B cell (primary cell): ENCODE data around the gene OLIG2. TPM values are rescaled to one million over a fixed set of nuclear protein-coding genes. Genes with fewer than 3 reads are reported as not detected.

Experiments
- ATAC-seq: fragments of 200-7000 bp; cut with Tn5 transposase; one replicate; pipeline ENCODE4 v1.10.0; 2021; ENCODE audit warnings: low read depth, mild to moderate bottlenecking, moderate number of reproducible peaks, moderate library complexity
- CTCF ChIA-PET: fragments of 350-600 bp; sonication (Branson Sonifier 250); formaldehyde crosslinking; loops from one replicate; lab custom pipeline; 2021; ENCODE audit warnings: antibody characterized with exemption, inconsistent platforms; lab: Charles Lee
- POLR2A ChIA-PET: fragments of 350-600 bp; sonication (Branson Sonifier 250); formaldehyde crosslinking; loops from one replicate; lab custom pipeline; 2021; ENCODE audit warnings: antibody characterized with exemption; lab: Charles Lee
- DNase-seq: peaks from one replicate; pipeline ENCODE4 v3.0.0; 2013
- H2AFZ ChIP-seq: 2 replicates; pipeline ENCODE4 v1.6.1; 2012; ENCODE audit warnings: mild to moderate bottlenecking, low read depth, low read length; ENCODE audit not compliant: insufficient read depth, poor library complexity, severe bottlenecking
- H3K27ac ChIP-seq, 2 donors: 1 replicate in 1 of 2; 2 replicates in 1 of 2; pipeline ENCODE4 v1.5.1; 2012 to 2013; ENCODE audit warnings: low read length in 2 of 2, mild to moderate bottlenecking in 2 of 2, moderate library complexity in 1 of 2
- H3K27me3 ChIP-seq, 4 experiments: fragments of 200-600 bp in 1 of 4; sonication (generic) in 1 of 4; replicated peaks in 1 of 4; 1 replicate in 2 of 4; 2 replicates in 2 of 4; pipeline versions ENCODE4 v1.6.1 to v1.7.0; 2013 to 2016; ENCODE audit warnings: low read length in 3 of 4, mild to moderate bottlenecking in 2 of 4, mixed read lengths in 1 of 4, moderate library complexity in 1 of 4; ENCODE audit not compliant: insufficient read depth in 4 of 4, control insufficient read depth in 3 of 4; ENCODE audit errors: control extremely low read depth in 1 of 4
- H3K36me3 ChIP-seq, 2 experiments: replicated peaks in 1 of 2; 1 replicate in 1 of 2; 2 replicates in 1 of 2; pipeline versions ENCODE4 v1.6.1 to v1.7.1; 2013; ENCODE audit warnings: low read length in 1 of 2; ENCODE audit not compliant: insufficient read depth in 2 of 2, control insufficient read depth in 1 of 2; ENCODE audit errors: control extremely low read depth in 1 of 2, extremely low read depth in 1 of 2
- H3K4me1 ChIP-seq, 2 donors: fragments of 200-600 bp in 1 of 2; sonication (generic) in 1 of 2; 1 replicate in 1 of 2; 2 replicates in 1 of 2; pipeline versions ENCODE4 v1.5.1 to v1.6.1; 2013 to 2017; ENCODE audit warnings: low read length in 2 of 2; ENCODE audit not compliant: control insufficient read depth in 2 of 2, insufficient read depth in 2 of 2
- H3K4me2 ChIP-seq: replicated peaks from 2 replicates; pipeline ENCODE3; 2012; ENCODE audit warnings: mild to moderate bottlenecking, low read depth, low read length; ENCODE audit not compliant: poor library complexity, severe bottlenecking
- H3K4me3 ChIP-seq, 5 experiments: fragments of 200-600 bp in 1 of 5; sonication (generic) in 1 of 5; 1 replicate in 3 of 5; 2 replicates in 2 of 5; pipeline versions ENCODE4 v1.5.1 to v1.7.0; 2011 to 2016; ENCODE audit warnings: low read length in 4 of 5, mild to moderate bottlenecking in 4 of 5, low read depth in 2 of 5, control low read depth in 1 of 5, moderate library complexity in 1 of 5; ENCODE audit not compliant: insufficient read depth in 1 of 5; ENCODE audit errors: control extremely low read depth in 1 of 5, extremely low read depth in 1 of 5
- H3K79me2 ChIP-seq: fragments of 200-600 bp; sonication (generic); one replicate; pipeline ENCODE4 v1.6.0; 2016; ENCODE audit warnings: low read length; ENCODE audit not compliant: control insufficient read depth, insufficient read depth
- H3K9ac ChIP-seq: fragments of 200-600 bp; sonication (generic); 2 replicates; pipeline ENCODE4 v1.6.1; 2017; ENCODE audit warnings: mild to moderate bottlenecking, low read length, moderate library complexity
- H3K9me3 ChIP-seq, 3 donors: one replicate each; pipeline versions ENCODE4 v1.6.1 to v1.7.1; 2013; ENCODE audit warnings: low read length in 2 of 3; ENCODE audit not compliant: control insufficient read depth in 2 of 3, insufficient read depth in 1 of 3; ENCODE audit errors: control extremely low read depth in 1 of 3
- H4K20me1 ChIP-seq: 2 replicates; pipeline ENCODE4 v1.6.0; 2012; ENCODE audit warnings: mild to moderate bottlenecking, low read length; ENCODE audit not compliant: insufficient read depth, control insufficient read depth, poor library complexity, severe bottlenecking
- H3K27ac Mint-ChIP-seq: one replicate; pipeline ENCODE4 v1.8.0; 2021; ENCODE audit warnings: mixed read lengths
- H3K27me3 Mint-ChIP-seq: one replicate; pipeline ENCODE4 v1.8.0; 2021; ENCODE audit warnings: mixed read lengths
- H3K4me1 Mint-ChIP-seq: one replicate; pipeline ENCODE4 v1.8.0; 2021; ENCODE audit warnings: mixed read lengths
- H3K4me3 Mint-ChIP-seq: one replicate; pipeline ENCODE4 v1.8.0; 2021; ENCODE audit warnings: mixed read lengths
- H3K9me3 Mint-ChIP-seq: one replicate; pipeline ENCODE4 v1.8.0; 2022; ENCODE audit warnings: mixed read lengths; ENCODE audit not compliant: insufficient read depth
- CTCF ChIP-seq: fragments of 200-600 bp; IDR thresholded peaks from one replicate; pipeline ENCODE4 v1.8.0; 2022; ENCODE audit warnings: antibody characterized with exemption, mild to moderate bottlenecking
- EZH2 ChIP-seq: IDR thresholded peaks from 2 replicates; pipeline ENCODE4 v1.6.1; 2012; ENCODE audit warnings: borderline replicate concordance, low read depth, mild to moderate bottlenecking, moderate library complexity, low read length; ENCODE audit not compliant: insufficient read depth, poor library complexity, severe bottlenecking
- whole genome bisulfite sequencing: methylation state at CpG from one replicate; pipeline ENCODE4 v1.1.5; 2013; ENCODE audit warnings: missing lambda C conversion rate; ENCODE audit not compliant: insufficient coverage; 5-methylcytosine and 5-hydroxymethylcytosine counted together
- intact Hi-C: fragments of 100-400 bp; cut with micrococcal nuclease; formaldehyde crosslinking; loops from one replicate; pipeline ENCODE4 v1.10.0; 2022
- polyA plus RNA-seq: library from polyadenylated mRNA; depleted of rRNA; stranded (reverse); fragments of >200 nt; gene quantifications from 2 replicates; pipeline ENCODE4 v1.2.3, GENCODE V29; 2012
- total RNA-seq, 2 donors: library from RNA; stranded (reverse); fragments of 120-200 nt in 1 of 2; gene quantifications; 1 replicate in 1 of 2; 2 replicates in 1 of 2; pipeline versions ENCODE4 v1.2.3 to v1.2.4, GENCODE V29; 2013 to 2022

Gene OLIG2
- total and polyA plus RNA-seq, 2 donors (not counting 1 experiment from before 2014, with no cell fraction given) = not detected

GRCh38 chr21:33035147-33035546 lies 9.4 kb downstream of the OLIG2 start:
- CTCF ChIA-PET = no interaction called here

More at GRCh38 chr21:33035147-33035546, 9.4 kb downstream of the OLIG2 start:
- H3K4me1 ChIP-seq = no peaks in the 10 kb centered on the region
- H3K27ac ChIP-seq = no peak overlapping the region
- ATAC-seq (no peak), DNase-seq (no peak)
- no peaks in the 10 kb centered on the region for H4K20me1 ChIP-seq
- Mint-ChIP-seq H3K27me3 (peaks cover 50% of the 10 kb centered on the region), H3K4me1 (no peaks in the 10 kb centered on the region), H3K9me3 (no peaks in the 10 kb centered on the region), H3K4me3 (no peak overlapping the region), H3K27ac (no peak overlapping the region)
- intact Hi-C loops = no loop called here
- peaks cover 0 to 9% (median 0%) of the 10 kb centered on the region in 3 donors for H3K9me3 ChIP-seq
- no peak overlapping the region for H3K9ac ChIP-seq
- no peak for TF ChIP-seq CTCF
- no peak for TF ChIP-seq EZH2
- H3K4me2 ChIP-seq = no peak overlapping the region
- no peaks in the 10 kb centered on the region for H3K79me2 ChIP-seq
- H3K4me3 ChIP-seq = no peak overlapping the region
- no peaks in the 10 kb centered on the region for H3K36me3 ChIP-seq
- WGBS = 75% methylated on average over 1 of the region's 1 CpG
- POLR2A ChIA-PET = no interaction called here
- peaks cover 0 to 28% (median 7%) of the 10 kb centered on the region in 4 experiments for H3K27me3 ChIP-seq
- H2AFZ ChIP-seq = no peak overlapping the region
